ENCODE measurements around the gene GPANK1. TPM values are rescaled to one million over a fixed set of nuclear protein-coding genes. Genes with fewer than 3 reads are reported as not detected.
A peak's percentile ranks its signal among the peaks of the same experiment; 100 is the strongest.

Gene GPANK1
- total and polyA plus RNA-seq, 10 of the 15 experiments (the other 5 are each of a cell fraction or from before 2014, with no cell fraction given) = 11.7 to 36.3 (median 17.5) TPM

DNA sequence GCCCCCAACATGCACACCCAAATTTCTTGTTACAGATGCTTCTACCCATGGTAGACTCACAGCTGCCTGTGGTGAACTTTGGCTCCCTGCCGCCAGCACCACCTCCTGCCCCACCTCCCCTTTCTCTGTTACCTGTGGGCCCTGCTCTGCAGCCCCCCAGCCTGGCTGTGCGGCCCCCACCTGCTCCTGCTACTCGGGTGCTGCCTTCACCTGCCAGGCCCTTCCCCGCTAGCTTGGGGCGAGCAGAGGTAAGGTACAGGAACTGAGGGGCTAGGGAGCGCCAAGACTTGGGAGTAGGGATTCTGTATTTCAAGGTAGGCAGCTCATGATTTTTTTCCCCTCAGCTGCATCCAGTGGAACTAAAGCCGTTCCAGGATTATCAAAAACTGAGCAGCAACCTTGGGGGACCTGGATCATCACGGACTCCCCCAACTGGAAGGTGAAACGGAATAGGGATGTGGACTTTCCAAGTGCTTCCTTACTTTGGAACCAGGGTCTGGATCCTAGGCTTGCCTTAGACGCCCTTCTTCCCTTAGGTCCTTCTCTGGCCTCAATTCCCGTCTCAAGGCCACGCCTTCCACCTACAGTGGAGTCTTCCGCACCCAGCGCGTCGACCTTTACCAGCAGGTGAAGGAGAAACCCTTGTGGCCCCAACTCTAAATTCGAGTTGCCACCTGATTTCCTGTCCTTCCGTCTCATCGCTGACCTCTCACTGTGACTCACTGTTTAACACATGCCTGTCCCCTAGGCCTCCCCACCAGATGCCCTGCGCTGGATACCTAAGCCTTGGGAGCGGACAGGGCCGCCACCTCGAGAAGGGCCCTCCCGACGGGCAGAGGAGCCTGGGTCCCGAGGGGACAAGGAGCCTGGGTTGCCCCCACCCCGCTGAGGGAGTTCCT is 27.9 kb downstream of the GPANK1 start:
- H3K27me3 ChIP-seq (replicated peaks in 1 of 2; ENCODE audit: control insufficient read depth in 2 of 2, insufficient read depth in 2 of 2, low read length in 1 of 2) = no peaks in the 10 kb centered on the region
- H3K36me3 ChIP-seq (ENCODE audit: control insufficient read depth in 2 of 2, insufficient read depth in 2 of 2, low read length in 1 of 2) = peaks cover 54 to 55% of the 10 kb centered on the region in 2 experiments
- no peaks in the 10 kb centered on the region for H3K4me1 ChIP-seq (ENCODE audit: control insufficient read depth, insufficient read depth, low read length)
- no peak for TF ChIP-seq ESRRA (IDR thresholded peaks at IDR 0.05; ENCODE audit: low read length)
- TF ChIP-seq POLR2A (IDR thresholded peaks at IDR 0.05; ENCODE audit: low read depth, low read length) = peak; percentile 36; the same call in 1 of the 2 replicates
- TF ChIP-seq SMAD5 (IDR thresholded peaks at IDR 0.05; ENCODE audit: low read depth) = peak; percentile 7; the same call in 1 of the 2 replicates
- no peak overlapping the region for H2AFZ ChIP-seq (ENCODE audit: control insufficient read depth, low read depth, low read length)
- ATAC-seq (no peak), DNase-seq (ENCODE audit: low read depth, low spot score) (no peak), FAIRE-seq (no peak)
- 87% methylated on average over 27 of the region's 27 CpGs for WGBS (ENCODE audit: insufficient coverage, insufficient replicate concordance, low lambda C conversion rate, missing lambda C conversion rate)
- intact Hi-C loops (cut with micrococcal nuclease; ENCODE audit: unreplicated experiment) (no loop called here), in situ Hi-C loops (cut with MboI) (no loop called here)
- no peak overlapping the region for H3K4me3 ChIP-seq
- ChIA-PET CTCF (no interaction called here), POLR2A (interaction anchor here (1.2 kb wide), 1 partner anchor 20 kb away, joined by 3 read pairs; no protein-coding TSS in a partner anchor), RAD21 (ENCODE audit: unreplicated experiment) (no interaction called here), SMC1A (ENCODE audit: uncharacterized antibody, unreplicated experiment) (interaction anchor here (1.2 to 1.8 kb wide), 3 partner anchors 14 to 194 kb away, joined by 3 to 5 read pairs (median 4); no protein-coding TSS in a partner anchor)
- H3K79me2 ChIP-seq (ENCODE audit: control insufficient read depth, insufficient read depth, low read length) = no peaks in the 10 kb centered on the region; the same call in 1 of the 2 replicates
- no peak overlapping the region for H3K9ac ChIP-seq (ENCODE audit: control insufficient read depth, insufficient read depth, low read length)
- no peaks in the 10 kb centered on the region for H4K20me1 ChIP-seq (ENCODE audit: control insufficient read depth, insufficient read depth)
- H3K9me3 ChIP-seq (replicated peaks; ENCODE audit: control insufficient read depth, insufficient read depth, low read length) = no peaks in the 10 kb centered on the region
- no peak overlapping the region for H3K27ac ChIP-seq (ENCODE audit: control insufficient read depth, insufficient read depth)
- BruUV-seq (replicated peaks) = TSS peak; percentile 39
- no peak overlapping the region for H3K4me2 ChIP-seq (ENCODE audit: control insufficient read depth, insufficient read depth)

DNA sequence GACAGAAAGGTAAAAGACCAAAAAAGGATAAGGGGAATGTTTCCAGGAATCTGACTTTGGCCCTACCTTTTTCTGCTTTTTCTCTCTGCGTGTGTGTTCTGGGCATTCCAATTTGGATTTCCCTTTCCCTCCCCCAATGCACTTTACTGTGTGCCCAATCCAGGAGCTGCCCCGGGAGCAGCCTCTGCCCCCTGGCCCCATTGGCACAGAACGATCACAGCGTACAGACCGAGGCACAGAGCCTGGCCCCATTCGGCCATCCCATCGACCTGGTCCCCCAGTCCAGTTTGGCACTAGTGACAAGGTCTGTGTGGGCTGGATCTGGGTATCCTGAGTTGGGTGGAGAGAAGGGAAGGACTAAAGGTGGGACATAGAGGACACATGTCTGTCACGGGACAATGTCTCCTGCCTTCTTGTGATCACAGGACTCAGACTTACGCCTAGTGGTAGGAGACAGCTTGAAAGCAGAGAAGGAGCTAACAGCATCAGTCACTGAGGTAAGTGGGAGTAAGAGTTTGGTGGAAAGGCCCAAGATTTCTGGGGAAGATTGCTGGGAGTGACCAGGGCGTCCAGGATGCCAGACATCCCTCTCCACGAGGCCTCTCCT is 29.7 kb downstream of the GPANK1 start:
- DNase-seq (ENCODE audit: low read depth, low spot score) (no peak), FAIRE-seq (no peak), ATAC-seq (no peak)
- H3K9ac ChIP-seq (ENCODE audit: control insufficient read depth, insufficient read depth, low read length) = no peak overlapping the region
- RAD21 ChIA-PET (ENCODE audit: unreplicated experiment) = no interaction called here
- in situ Hi-C loops (cut with MboI) (no loop called here), intact Hi-C loops (cut with micrococcal nuclease; ENCODE audit: unreplicated experiment) (no loop called here)
- peak; percentile 60 for TF ChIP-seq POLR2AphosphoS5 (IDR thresholded peaks at IDR 0.05; ENCODE audit: low read length)
- TF ChIP-seq, protein P1, sequence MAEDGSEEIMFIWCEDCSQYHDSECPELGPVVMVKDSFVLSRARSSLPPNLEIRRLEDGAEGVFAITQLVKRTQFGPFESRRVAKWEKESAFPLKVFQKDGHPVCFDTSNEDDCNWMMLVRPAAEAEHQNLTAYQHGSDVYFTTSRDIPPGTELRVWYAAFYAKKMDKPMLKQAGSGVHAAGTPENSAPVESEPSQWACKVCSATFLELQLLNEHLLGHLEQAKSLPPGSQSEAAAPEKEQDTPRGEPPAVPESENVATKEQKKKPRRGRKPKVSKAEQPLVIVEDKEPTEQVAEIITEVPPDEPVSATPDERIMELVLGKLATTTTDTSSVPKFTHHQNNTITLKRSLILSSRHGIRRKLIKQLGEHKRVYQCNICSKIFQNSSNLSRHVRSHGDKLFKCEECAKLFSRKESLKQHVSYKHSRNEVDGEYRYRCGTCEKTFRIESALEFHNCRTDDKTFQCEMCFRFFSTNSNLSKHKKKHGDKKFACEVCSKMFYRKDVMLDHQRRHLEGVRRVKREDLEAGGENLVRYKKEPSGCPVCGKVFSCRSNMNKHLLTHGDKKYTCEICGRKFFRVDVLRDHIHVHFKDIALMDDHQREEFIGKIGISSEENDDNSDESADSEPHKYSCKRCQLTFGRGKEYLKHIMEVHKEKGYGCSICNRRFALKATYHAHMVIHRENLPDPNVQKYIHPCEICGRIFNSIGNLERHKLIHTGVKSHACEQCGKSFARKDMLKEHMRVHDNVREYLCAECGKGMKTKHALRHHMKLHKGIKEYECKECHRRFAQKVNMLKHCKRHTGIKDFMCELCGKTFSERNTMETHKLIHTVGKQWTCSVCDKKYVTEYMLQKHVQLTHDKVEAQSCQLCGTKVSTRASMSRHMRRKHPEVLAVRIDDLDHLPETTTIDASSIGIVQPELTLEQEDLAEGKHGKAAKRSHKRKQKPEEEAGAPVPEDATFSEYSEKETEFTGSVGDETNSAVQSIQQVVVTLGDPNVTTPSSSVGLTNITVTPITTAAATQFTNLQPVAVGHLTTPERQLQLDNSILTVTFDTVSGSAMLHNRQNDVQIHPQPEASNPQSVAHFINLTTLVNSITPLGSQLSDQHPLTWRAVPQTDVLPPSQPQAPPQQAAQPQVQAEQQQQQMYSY (CRISPR knock-in tag; IDR thresholded peaks at IDR 0.05) = no peak
- no peak overlapping the region for H3K27ac ChIP-seq (ENCODE audit: control insufficient read depth, insufficient read depth)
- H3K36me3 ChIP-seq (ENCODE audit: control insufficient read depth in 2 of 2, insufficient read depth in 2 of 2, low read length in 1 of 2) = peaks cover 54 to 58% of the 10 kb centered on the region in 2 experiments
- no peaks in the 10 kb centered on the region for H3K4me1 ChIP-seq (ENCODE audit: control insufficient read depth, insufficient read depth, low read length)
- POLR2A ChIA-PET = interaction anchor here (0.8 kb wide), 1 partner anchor 19 kb away, joined by 3 read pairs; no protein-coding TSS in a partner anchor
- no peaks in the 10 kb centered on the region; the same call in 1 of the 2 replicates for H3K79me2 ChIP-seq (ENCODE audit: control insufficient read depth, insufficient read depth, low read length)
- WGBS (ENCODE audit: insufficient coverage, insufficient replicate concordance, low lambda C conversion rate, missing lambda C conversion rate) = 88% methylated on average over 11 of the region's 11 CpGs
- BruUV-seq (replicated peaks) = no TSS peak
- no peaks in the 10 kb centered on the region for H3K9me3 ChIP-seq (replicated peaks; ENCODE audit: control insufficient read depth, insufficient read depth, low read length)
- SMC1A ChIA-PET (ENCODE audit: uncharacterized antibody, unreplicated experiment) = interaction anchor here (0.9 to 1.2 kb wide), 2 partner anchors 31 to 84 kb away, joined by 3 read pairs; no protein-coding TSS in a partner anchor
- no peak overlapping the region for H2AFZ ChIP-seq (ENCODE audit: control insufficient read depth, low read depth, low read length)
- no peaks in the 10 kb centered on the region for H3K27me3 ChIP-seq (replicated peaks in 1 of 2; ENCODE audit: control insufficient read depth in 2 of 2, insufficient read depth in 2 of 2, low read length in 1 of 2)
- H3K4me2 ChIP-seq (ENCODE audit: control insufficient read depth, insufficient read depth) = no peak overlapping the region
- H4K20me1 ChIP-seq (ENCODE audit: control insufficient read depth, insufficient read depth) = no peaks in the 10 kb centered on the region
- no peak overlapping the region for H3K4me3 ChIP-seq
- CTCF ChIA-PET = interaction anchor here (0.6 kb wide), 1 partner anchor 37 kb away, joined by 3 read pairs; no protein-coding TSS in a partner anchor

Measured in GM12878 (cell line).